Endothelial cell of umbilical vein (primary cell): ENCODE results near the gene PAK6. TPM values are rescaled to one million over a fixed set of nuclear protein-coding genes. Genes with fewer than 3 reads are reported as not detected.

Experiments used
- BruUV-seq: library from RNA; stranded (reverse); fragments of 400-500 nt; replicated peaks from 2 replicates; lab custom pipeline; 2021; lab: Mats Ljungman, UMichigan
- CTCF ChIA-PET: fragments of 300-600, 350-600 bp; sonication (Branson Sonifier 250); formaldehyde crosslinking; loops from one replicate; lab custom pipeline; 2021; ENCODE audit warnings: antibody characterized with exemption, inconsistent platforms; lab: Charles Lee
- POLR2A ChIA-PET: fragments of 300-600, 350-600 bp; sonication (Branson Sonifier 250); formaldehyde crosslinking; loops from one replicate; lab custom pipeline; 2021; ENCODE audit warnings: antibody characterized with exemption, inconsistent platforms; lab: Charles Lee
- DNase-seq: peaks from one replicate; pipeline ENCODE4 v3.0.0-alpha.2; 2011; ENCODE audit warnings: low read depth, low spot score
- FAIRE-seq: peaks from 2 replicates; lab custom pipeline; 2011; peaks lifted over from hg19 to GRCh38; lab: Jason Lieb, UNC
- H2AFZ ChIP-seq: 2 replicates; pipeline ENCODE4 v1.6.0; 2012; ENCODE audit warnings: low read depth, low read length, control low read depth, inconsistent platforms
- H3K27ac ChIP-seq: 2 replicates; pipeline ENCODE4 v1.5.1; 2011; ENCODE audit warnings: low read depth, mild to moderate bottlenecking, control low read depth, low read length, moderate library complexity; ENCODE audit not compliant: insufficient read depth
- H3K27me3 ChIP-seq, 2 experiments: 2 replicates each; pipeline versions ENCODE4 v1.6.0 to v1.6.1; 2011; ENCODE audit warnings: low read length in 2 of 2, mixed read lengths in 1 of 2; ENCODE audit not compliant: control insufficient read depth in 2 of 2, insufficient read depth in 2 of 2
- H3K36me3 ChIP-seq, 2 experiments: 2 replicates in 1 of 2; 3 replicates in 1 of 2; pipeline ENCODE4 v1.5.1; 2011; ENCODE audit warnings: low read length in 2 of 2, mild to moderate bottlenecking in 1 of 2, moderate library complexity in 1 of 2; ENCODE audit not compliant: control insufficient read depth in 2 of 2, insufficient read depth in 2 of 2; ENCODE audit errors: extremely low read depth in 1 of 2
- H3K4me1 ChIP-seq: 3 replicates; pipeline ENCODE4 v1.5.1; 2011; ENCODE audit warnings: mild to moderate bottlenecking, low read length; ENCODE audit not compliant: control insufficient read depth, insufficient read depth; ENCODE audit errors: extremely low read depth
- H3K4me2 ChIP-seq: 2 replicates; pipeline ENCODE4 v1.6.1; 2011; ENCODE audit warnings: low read length, control low read depth, mixed read lengths; ENCODE audit not compliant: insufficient read depth
- H3K4me3 ChIP-seq, 3 experiments: fragments of 200-600 bp in 1 of 3; sonication (generic), shearing (Covaris generic) in 1 of 3; replicated peaks in 1 of 3; 2 replicates each; pipeline ENCODE4 v1.5.1; 2011 to 2016; ENCODE audit warnings: control low read depth in 3 of 3, low read length in 3 of 3, mild to moderate bottlenecking in 2 of 3, inconsistent platforms in 1 of 3, low read depth in 1 of 3, moderate library complexity in 1 of 3; ENCODE audit not compliant: insufficient read depth in 1 of 3
- H3K79me2 ChIP-seq: 2 replicates; pipeline ENCODE4 v1.6.0; 2012; ENCODE audit warnings: low read length, inconsistent platforms; ENCODE audit not compliant: control insufficient read depth, insufficient read depth
- H3K9ac ChIP-seq: replicated peaks from 2 replicates; pipeline ENCODE3; 2011; ENCODE audit warnings: low read length, control low read depth; ENCODE audit not compliant: insufficient read depth; ENCODE audit errors: extremely low read depth
- H3K9me1 ChIP-seq: replicated peaks from 3 replicates; pipeline ENCODE4 v1.6.0; 2011; ENCODE audit warnings: mild to moderate bottlenecking, low read length; ENCODE audit not compliant: control insufficient read depth, insufficient read depth; ENCODE audit errors: extremely low read depth
- H3K9me3 ChIP-seq: replicated peaks from 2 replicates; pipeline ENCODE4 v1.5.1; 2012; ENCODE audit warnings: low read length, inconsistent platforms; ENCODE audit not compliant: control insufficient read depth, insufficient read depth
- H4K20me1 ChIP-seq: replicated peaks from 2 replicates; pipeline ENCODE3; 2011; ENCODE audit warnings: mild to moderate bottlenecking, low read length; ENCODE audit not compliant: control insufficient read depth, insufficient read depth; ENCODE audit errors: extremely low read depth
- EZH2 ChIP-seq: IDR thresholded peaks from 2 replicates; pipeline ENCODE4 v1.6.1; 2012; ENCODE audit warnings: borderline replicate concordance, low read depth, mild to moderate bottlenecking, moderate library complexity, low read length, inconsistent platforms; ENCODE audit not compliant: severe bottlenecking
- FOS ChIP-seq: IDR thresholded peaks from 2 replicates; pipeline ENCODE4 v1.6.1; 2011; ENCODE audit warnings: mild to moderate bottlenecking, low read length, moderate library complexity, borderline replicate concordance; ENCODE audit not compliant: insufficient read depth
- GATA2 ChIP-seq: IDR thresholded peaks from 2 replicates; pipeline ENCODE4 v1.7.0; 2011; ENCODE audit warnings: low read depth, mild to moderate bottlenecking, moderate library complexity, mixed read lengths, low read length; ENCODE audit not compliant: insufficient read length, insufficient read depth
- JUN ChIP-seq: IDR thresholded peaks from 2 replicates; pipeline ENCODE4 v1.6.1; 2011; ENCODE audit warnings: borderline replicate concordance, low read depth; ENCODE audit not compliant: insufficient read length, insufficient read depth
- MAX ChIP-seq: IDR thresholded peaks from 2 replicates; pipeline ENCODE4 v1.6.1; 2011; ENCODE audit not compliant: insufficient read depth, insufficient read length
- MYC ChIP-seq: IDR thresholded peaks from one replicate; pipeline ENCODE4 v1.6.1; 2011; ENCODE audit warnings: mild to moderate bottlenecking, low read depth, low read length
- POLR2A ChIP-seq: IDR thresholded peaks from 2 replicates; pipeline ENCODE4 v1.6.1; 2012; ENCODE audit warnings: low read depth, mild to moderate bottlenecking, control low read depth, low read length
- POLR2AphosphoS5 ChIP-seq: IDR thresholded peaks from 2 replicates; pipeline ENCODE4 v1.6.1; 2012; ENCODE audit warnings: low read depth, mild to moderate bottlenecking, control low read depth, low read length, moderate library complexity; ENCODE audit not compliant: insufficient read depth
- dilution Hi-C: fragments of 300-500 bp; cut with MboI; formaldehyde crosslinking; loops from one replicate; pipeline ENCODE4 v1.15.0; 2019; ENCODE audit warnings: low sequenced_read_pairs; ENCODE audit not compliant: extremely low pct_ligation_motif_present
- intact Hi-C: fragments of 100-400 bp; cut with micrococcal nuclease; formaldehyde crosslinking; loops from one replicate; pipeline ENCODE4 v1.10.0; 2022
- polyA plus RNA-seq, 4 experiments: library from polyadenylated mRNA; depleted of rRNA in 3 of 4; stranded (reverse) in 3 of 4; unstranded in 1 of 4; fragments of >200 nt; gene quantifications; 2 replicates each; pipeline versions ENCODE4 v1.2.1 to v1.2.3, GENCODE V29; 2011 to 2012; ENCODE audit warnings: missing spikeins in 1 of 4
- total RNA-seq: library from RNA; stranded (reverse); gene quantifications from 2 replicates; pipeline ENCODE4 v1.2.3, GENCODE V29; 2021
- TF ChIP-seq, protein P1 (sequence below), 2 donors: IDR thresholded peaks; 1 replicate in 1 of 2; 2 replicates in 1 of 2; pipeline ENCODE4 v1.5.1; 2011; ENCODE audit warnings: low read length in 2 of 2, mild to moderate bottlenecking in 2 of 2, moderate library complexity in 2 of 2, control low read depth in 1 of 2, inconsistent platforms in 1 of 2, low read depth in 1 of 2; ENCODE audit not compliant: insufficient read depth in 1 of 2; ENCODE audit errors: extremely low read depth in 1 of 2

The PAK6 gene
- total and polyA plus RNA-seq, 2 donors (not counting 3 experiments of a cell fraction or from before 2014, with no cell fraction given): not detected

DNA sequence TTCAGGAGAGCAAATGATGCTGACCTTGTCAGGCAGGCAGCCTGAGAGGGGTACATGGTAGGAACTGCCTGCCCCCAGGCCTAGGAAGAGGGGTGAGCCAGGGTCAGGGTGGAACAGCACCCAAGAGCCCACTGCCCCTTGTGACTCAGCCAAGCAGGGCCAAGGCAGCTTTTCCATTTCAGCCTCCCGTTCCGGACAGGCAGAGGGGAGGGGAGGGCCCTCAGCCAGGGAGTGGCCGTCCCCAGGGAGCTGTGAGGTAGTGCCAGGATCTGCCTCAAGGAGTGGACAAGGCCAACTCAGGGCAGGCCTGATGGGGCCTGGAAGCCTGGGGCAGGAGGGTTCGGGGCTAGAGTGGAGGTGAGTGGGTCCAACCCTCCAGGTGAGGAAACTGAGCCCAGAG is 49.1 kb downstream of the PAK6 start:
- ChIA-PET POLR2A (no interaction called here), CTCF (interaction anchor here (1.2 to 7.5 kb wide), 3 partner anchors 8 to 24 kb away, joined by 6 to 77 read pairs (median 8); no protein-coding TSS in a partner anchor)
- Histone ChIP-seq H3K4me2 (no peak overlapping the region), H3K27ac (no peak overlapping the region), H3K4me3 (no peak overlapping the region), H2AFZ (no peak overlapping the region), H3K9me3 (no peaks in the 10 kb centered on the region), H3K36me3 (no peaks in the 10 kb centered on the region), H3K9me1 (no peaks in the 10 kb centered on the region), H4K20me1 (no peaks in the 10 kb centered on the region), H3K4me1 (peaks cover 5% of the 10 kb centered on the region), H3K27me3 (peaks cover 14 to 25% of the 10 kb centered on the region in 2 experiments), H3K79me2 (no peaks in the 10 kb centered on the region), H3K9ac (no peak overlapping the region)
- intact Hi-C loops (no loop called here), dilution Hi-C loops (no loop called here)
- FAIRE-seq (no peak), DNase-seq (no peak)
- TF ChIP-seq FOS (no peak), JUN (no peak), POLR2A (no peak)
- no TSS peak for BruUV-seq

DNA sequence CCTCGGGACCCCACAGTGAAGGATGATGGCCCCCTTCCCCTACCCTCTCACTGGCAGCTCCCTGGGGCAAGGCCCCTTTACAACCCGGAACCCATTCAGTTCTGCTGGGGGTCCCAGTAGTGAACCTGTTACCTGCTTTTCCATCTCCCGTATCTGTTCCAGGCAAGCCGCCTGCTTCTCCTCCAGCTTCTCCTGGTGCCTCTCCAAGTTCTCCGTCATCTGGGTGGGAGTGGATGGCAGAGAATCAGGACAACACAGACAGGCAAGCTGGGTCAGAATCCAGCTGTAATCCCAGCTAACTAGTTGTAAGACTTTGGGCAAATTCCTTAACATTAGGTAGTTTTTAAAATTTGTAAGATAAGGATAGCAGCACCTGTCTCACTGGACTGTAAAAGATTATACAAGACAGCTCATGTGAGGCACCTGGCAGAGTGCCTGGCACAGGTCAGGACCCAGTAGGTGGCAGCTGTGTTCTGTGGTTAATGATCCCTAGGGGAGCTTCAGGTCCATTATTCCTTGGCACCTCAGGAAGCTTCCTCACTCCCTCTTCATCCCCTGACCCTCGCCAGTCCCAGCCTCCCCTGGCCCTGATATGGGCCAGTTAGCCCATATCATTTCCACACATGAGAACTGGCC is 50.4 kb downstream of the PAK6 start:
- Histone ChIP-seq H3K27ac (no peak overlapping the region), H3K79me2 (no peaks in the 10 kb centered on the region), H4K20me1 (no peaks in the 10 kb centered on the region), H3K9me3 (no peaks in the 10 kb centered on the region), H3K4me3 (no peak overlapping the region), H3K36me3 (no peaks in the 10 kb centered on the region), H3K9ac (no peak overlapping the region), H3K4me2 (no peak overlapping the region), H2AFZ (no peak overlapping the region), H3K27me3 (peaks cover under 1 to 18% of the 10 kb centered on the region in 2 experiments), H3K9me1 (no peaks in the 10 kb centered on the region), H3K4me1 (peaks cover 5% of the 10 kb centered on the region)
- ChIA-PET POLR2A (no interaction called here), CTCF (interaction anchor here (0.6 to 7.5 kb wide), 6 partner anchors 10 to 185 kb away, joined by 3 to 77 read pairs (median 18); partner anchors contain the start of genes CCDC9B and PLCB2)
- intact Hi-C loops (no loop called here), dilution Hi-C loops (no loop called here)
- no TSS peak for BruUV-seq
- DNase-seq (no peak), FAIRE-seq (no peak)
- TF ChIP-seq MAX: no peak
- no peak for TF ChIP-seq FOS
- no peak for TF ChIP-seq GATA2
- no peak for TF ChIP-seq POLR2AphosphoS5
- TF ChIP-seq POLR2A: no peak
- TF ChIP-seq EZH2: no peak
- TF ChIP-seq, protein P1, sequence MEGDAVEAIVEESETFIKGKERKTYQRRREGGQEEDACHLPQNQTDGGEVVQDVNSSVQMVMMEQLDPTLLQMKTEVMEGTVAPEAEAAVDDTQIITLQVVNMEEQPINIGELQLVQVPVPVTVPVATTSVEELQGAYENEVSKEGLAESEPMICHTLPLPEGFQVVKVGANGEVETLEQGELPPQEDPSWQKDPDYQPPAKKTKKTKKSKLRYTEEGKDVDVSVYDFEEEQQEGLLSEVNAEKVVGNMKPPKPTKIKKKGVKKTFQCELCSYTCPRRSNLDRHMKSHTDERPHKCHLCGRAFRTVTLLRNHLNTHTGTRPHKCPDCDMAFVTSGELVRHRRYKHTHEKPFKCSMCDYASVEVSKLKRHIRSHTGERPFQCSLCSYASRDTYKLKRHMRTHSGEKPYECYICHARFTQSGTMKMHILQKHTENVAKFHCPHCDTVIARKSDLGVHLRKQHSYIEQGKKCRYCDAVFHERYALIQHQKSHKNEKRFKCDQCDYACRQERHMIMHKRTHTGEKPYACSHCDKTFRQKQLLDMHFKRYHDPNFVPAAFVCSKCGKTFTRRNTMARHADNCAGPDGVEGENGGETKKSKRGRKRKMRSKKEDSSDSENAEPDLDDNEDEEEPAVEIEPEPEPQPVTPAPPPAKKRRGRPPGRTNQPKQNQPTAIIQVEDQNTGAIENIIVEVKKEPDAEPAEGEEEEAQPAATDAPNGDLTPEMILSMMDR (IDR thresholded peaks at IDR 0.05; ENCODE audit: extremely low read depth in 1 of 2, insufficient read depth in 1 of 2, low read depth in 1 of 2, low read length in 2 of 2): no peak
- TF ChIP-seq JUN: no peak
- no peak for TF ChIP-seq MYC
